ENCODE data around the gene MBP.

- TF ChIP-seq POLR2A (IDR thresholded peaks at IDR 0.05; ENCODE audit: extremely low read depth, insufficient read length) (no peak), CTCF (IDR thresholded peaks at IDR 0.05; ENCODE audit: low read depth, low read length) (no peak), MAX (IDR thresholded peaks at IDR 0.05; ENCODE audit: low read depth, low read length) (no peak), MYC (IDR thresholded peaks at IDR 0.05; ENCODE audit: low read depth, low read length) (no peak)
Measured at GRCh38 chr18:77003316-77003715, 129.3 kb downstream of the MBP start.
